SK-N-SH (cell line): Measurements from ENCODE around the gene RAP1GAP. TPM values are rescaled to one million over a fixed set of nuclear protein-coding genes. Genes with fewer than 3 reads are reported as not detected.

ENCODE experiments used
- CTCF ChIA-PET: fragments of 300-600, 350-600 bp; formaldehyde crosslinking; extraction: SDS; loops from one replicate; lab custom pipeline; 2021; lab: Yijun Ruan, JAX
- POLR2A ChIA-PET: fragments of 350-600 bp; sonication (Branson Sonifier 250); formaldehyde crosslinking; extraction: SDS; loops from one replicate; lab custom pipeline; 2020; ENCODE audit warnings: antibody characterized with exemption, inconsistent platforms; lab: Yijun Ruan, JAX
- DNase-seq: peaks from one replicate; pipeline ENCODE4 v3.0.0; 2012
- H2AFZ ChIP-seq: fragments of 200-600 bp; sonication (generic); 2 replicates; pipeline ENCODE4 v1.8.1; 2016; ENCODE audit warnings: antibody characterized with exemption, mild to moderate bottlenecking, low read depth
- H3F3A ChIP-seq: fragments of 200-600 bp; sonication (generic); replicated peaks from 2 replicates; pipeline ENCODE3; 2016; ENCODE audit warnings: antibody characterized with exemption, mild to moderate bottlenecking; ENCODE audit not compliant: insufficient read depth
- H3K27ac ChIP-seq, 2 experiments: fragments of 200-500 bp in 1 of 2; fragments of 200-600 bp in 1 of 2; sonication (Bioruptor generic) in 1 of 2; sonication (generic), shearing (Covaris generic) in 1 of 2; 2 replicates each; pipeline versions ENCODE4 v1.5.1 to v1.6.1; 2014 to 2016; ENCODE audit warnings: low read depth in 2 of 2, inconsistent platforms in 1 of 2, low read length in 1 of 2, mild to moderate bottlenecking in 1 of 2, mixed read lengths in 1 of 2
- H3K27me3 ChIP-seq: fragments of 200-600 bp; sonication (generic), shearing (Covaris generic); 2 replicates; pipeline ENCODE4 v1.6.1; 2016; ENCODE audit warnings: mixed run types; ENCODE audit not compliant: insufficient read depth
- H3K36me3 ChIP-seq, 2 experiments: fragments of 200-500 bp in 1 of 2; fragments of 200-600 bp in 1 of 2; sonication (Bioruptor generic) in 1 of 2; sonication (generic) in 1 of 2; replicated peaks in 1 of 2; 2 replicates each; pipeline versions ENCODE3 to v1.5.1; 2014 to 2016; ENCODE audit warnings: low read length in 1 of 2, mild to moderate bottlenecking in 1 of 2; ENCODE audit not compliant: insufficient read depth in 2 of 2, control insufficient read depth in 1 of 2
- H3K4me1 ChIP-seq, 2 experiments: fragments of 200-500 bp in 1 of 2; fragments of 200-600 bp in 1 of 2; sonication (Bioruptor generic) in 1 of 2; sonication (generic), shearing (Covaris generic) in 1 of 2; 2 replicates each; pipeline versions ENCODE4 v1.5.1 to v1.6.1; 2014 to 2016; ENCODE audit warnings: low read depth in 1 of 2, low read length in 1 of 2, mixed run types in 1 of 2; ENCODE audit not compliant: insufficient read depth in 2 of 2, control insufficient read depth in 1 of 2
- H3K4me2 ChIP-seq: fragments of 200-600 bp; sonication (generic), shearing (Covaris generic); 2 replicates; pipeline ENCODE4 v1.6.1; 2017; ENCODE audit warnings: mixed run types
- H3K4me3 ChIP-seq, 2 experiments: fragments of 200-500 bp in 1 of 2; fragments of 200-600 bp in 1 of 2; sonication (Bioruptor generic) in 1 of 2; sonication (generic), shearing (Covaris generic) in 1 of 2; 2 replicates each; pipeline versions ENCODE4 v1.5.1 to v1.8.1; 2014 to 2016; ENCODE audit warnings: low read depth in 2 of 2, inconsistent platforms in 1 of 2, low read length in 1 of 2, mild to moderate bottlenecking in 1 of 2, mixed read lengths in 1 of 2, moderate library complexity in 1 of 2
- H3K79me2 ChIP-seq: fragments of 200-600 bp; sonication (generic); 2 replicates; pipeline ENCODE4 v1.8.1; 2017; ENCODE audit warnings: mild to moderate bottlenecking; ENCODE audit not compliant: insufficient read depth
- H3K9ac ChIP-seq: fragments of 200-600 bp; sonication (generic); 2 replicates; pipeline ENCODE4 v1.6.1; 2017; ENCODE audit warnings: mixed run types
- H3K9me2 ChIP-seq: fragments of 200-600 bp; sonication (generic); 2 replicates; pipeline ENCODE4 v1.6.1; 2017; ENCODE audit warnings: mixed run types
- H3K9me3 ChIP-seq: fragments of 200-600 bp; sonication (generic); 2 replicates; pipeline ENCODE4 v1.6.1; 2017; ENCODE audit warnings: mixed run types, mild to moderate bottlenecking, moderate library complexity
- H4K20me1 ChIP-seq: fragments of 200-600 bp; sonication (generic); 2 replicates; pipeline ENCODE4 v1.6.1; 2017; ENCODE audit warnings: mild to moderate bottlenecking, mixed run types; ENCODE audit not compliant: insufficient read depth
- ELF1 ChIP-seq: IDR thresholded peaks from 2 replicates; pipeline ENCODE4 v1.4.0; 2012
- EP300 ChIP-seq, 2 experiments: IDR thresholded peaks; 2 replicates each; pipeline versions ENCODE4 v1.4.0 to v1.6.1; 2012; ENCODE audit warnings: borderline replicate concordance in 1 of 2, low read depth in 1 of 2, low read length in 1 of 2
- FOSL2 ChIP-seq: IDR thresholded peaks from 2 replicates; pipeline ENCODE4 v1.4.0; 2012; ENCODE audit warnings: low read depth, mild to moderate bottlenecking, moderate library complexity, borderline replicate concordance
- GABPA ChIP-seq: IDR thresholded peaks from 2 replicates; pipeline ENCODE4 v1.4.0; 2012; ENCODE audit warnings: low read depth, mild to moderate bottlenecking
- GATA2 ChIP-seq: sonication (generic); formaldehyde crosslinking; IDR thresholded peaks from 2 replicates; pipeline ENCODE4 v1.5.0; 2020; ENCODE audit warnings: mild to moderate bottlenecking, missing genetic modification reagents
- NFIC ChIP-seq: IDR thresholded peaks from 2 replicates; pipeline ENCODE4 v1.4.0; 2012; ENCODE audit warnings: borderline replicate concordance
- POLR2AphosphoS5 ChIP-seq: IDR thresholded peaks from 2 replicates; pipeline ENCODE4 v1.6.1; 2012; ENCODE audit warnings: low read depth, low read length
- RAD21 ChIP-seq: IDR thresholded peaks from 2 replicates; pipeline ENCODE4 v1.6.1; 2012; ENCODE audit warnings: mild to moderate bottlenecking, low read length
- RCOR1 ChIP-seq: fragments of 150-350 bp; IDR thresholded peaks from 2 replicates; pipeline ENCODE4 v1.6.1; 2017; ENCODE audit warnings: antibody characterized with exemption, low read length
- REST ChIP-seq: IDR thresholded peaks from 2 replicates; pipeline ENCODE4 v1.6.1; 2012; ENCODE audit warnings: mild to moderate bottlenecking, low read depth, low read length, moderate library complexity
- RFX5 ChIP-seq: IDR thresholded peaks from 2 replicates; pipeline ENCODE4 v1.6.1; 2012; ENCODE audit warnings: mild to moderate bottlenecking, improper control_type of control experiment, low read length
- TCF12 ChIP-seq: IDR thresholded peaks from 2 replicates; pipeline ENCODE4 v1.4.0; 2012
- USF1 ChIP-seq: IDR thresholded peaks from 2 replicates; pipeline ENCODE4 v1.4.0; 2012; ENCODE audit warnings: low read depth, borderline replicate concordance
- WGBS: methylation state at CpG from one replicate; pipeline ENCODE4 v1.1.6; 2017; ENCODE audit warnings: low lambda C conversion rate; 5-methylcytosine and 5-hydroxymethylcytosine counted together
- polyA plus RNA-seq, 3 experiments: library from polyadenylated mRNA; depleted of rRNA; stranded (reverse); fragments of >200 nt; gene quantifications; 2 replicates each; pipeline ENCODE4 v1.2.3, GENCODE V29; 2012
- TF ChIP-seq, protein P1 (sequence below): IDR thresholded peaks from 2 replicates; pipeline ENCODE4 v1.4.0; 2012; ENCODE audit warnings: low read depth, borderline replicate concordance
- TF ChIP-seq, protein P2 (sequence below): fragments of 150-350 bp; IDR thresholded peaks from 2 replicates; pipeline ENCODE4 v1.6.1; 2016; ENCODE audit warnings: mild to moderate bottlenecking, low read depth, low read length
- TF ChIP-seq, protein P3 (sequence below): IDR thresholded peaks from 2 replicates; pipeline ENCODE4 v1.4.0; 2012; ENCODE audit warnings: low read depth

RAP1GAP gene
- polyA plus RNA-seq, 1 of the 3 experiments (the other 2 are of a cell fraction) = 0.99 TPM

GRCh38 chr1:21587602-21587953, 81.6 kb downstream of the RAP1GAP start:
- no peak overlapping the region for H3K4me2 ChIP-seq
- TF ChIP-seq RCOR1 (no peak), GABPA (no peak)
- TF ChIP-seq, protein P1, sequence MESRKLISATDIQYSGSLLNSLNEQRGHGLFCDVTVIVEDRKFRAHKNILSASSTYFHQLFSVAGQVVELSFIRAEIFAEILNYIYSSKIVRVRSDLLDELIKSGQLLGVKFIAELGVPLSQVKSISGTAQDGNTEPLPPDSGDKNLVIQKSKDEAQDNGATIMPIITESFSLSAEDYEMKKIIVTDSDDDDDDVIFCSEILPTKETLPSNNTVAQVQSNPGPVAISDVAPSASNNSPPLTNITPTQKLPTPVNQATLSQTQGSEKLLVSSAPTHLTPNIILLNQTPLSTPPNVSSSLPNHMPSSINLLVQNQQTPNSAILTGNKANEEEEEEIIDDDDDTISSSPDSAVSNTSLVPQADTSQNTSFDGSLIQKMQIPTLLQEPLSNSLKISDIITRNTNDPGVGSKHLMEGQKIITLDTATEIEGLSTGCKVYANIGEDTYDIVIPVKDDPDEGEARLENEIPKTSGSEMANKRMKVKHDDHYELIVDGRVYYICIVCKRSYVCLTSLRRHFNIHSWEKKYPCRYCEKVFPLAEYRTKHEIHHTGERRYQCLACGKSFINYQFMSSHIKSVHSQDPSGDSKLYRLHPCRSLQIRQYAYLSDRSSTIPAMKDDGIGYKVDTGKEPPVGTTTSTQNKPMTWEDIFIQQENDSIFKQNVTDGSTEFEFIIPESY = no peak
- TF ChIP-seq, protein P2, sequence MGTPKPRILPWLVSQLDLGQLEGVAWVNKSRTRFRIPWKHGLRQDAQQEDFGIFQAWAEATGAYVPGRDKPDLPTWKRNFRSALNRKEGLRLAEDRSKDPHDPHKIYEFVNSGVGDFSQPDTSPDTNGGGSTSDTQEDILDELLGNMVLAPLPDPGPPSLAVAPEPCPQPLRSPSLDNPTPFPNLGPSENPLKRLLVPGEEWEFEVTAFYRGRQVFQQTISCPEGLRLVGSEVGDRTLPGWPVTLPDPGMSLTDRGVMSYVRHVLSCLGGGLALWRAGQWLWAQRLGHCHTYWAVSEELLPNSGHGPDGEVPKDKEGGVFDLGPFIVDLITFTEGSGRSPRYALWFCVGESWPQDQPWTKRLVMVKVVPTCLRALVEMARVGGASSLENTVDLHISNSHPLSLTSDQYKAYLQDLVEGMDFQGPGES = no peak
- TF ChIP-seq, all 33 proteins: peak for 0

DNA sequence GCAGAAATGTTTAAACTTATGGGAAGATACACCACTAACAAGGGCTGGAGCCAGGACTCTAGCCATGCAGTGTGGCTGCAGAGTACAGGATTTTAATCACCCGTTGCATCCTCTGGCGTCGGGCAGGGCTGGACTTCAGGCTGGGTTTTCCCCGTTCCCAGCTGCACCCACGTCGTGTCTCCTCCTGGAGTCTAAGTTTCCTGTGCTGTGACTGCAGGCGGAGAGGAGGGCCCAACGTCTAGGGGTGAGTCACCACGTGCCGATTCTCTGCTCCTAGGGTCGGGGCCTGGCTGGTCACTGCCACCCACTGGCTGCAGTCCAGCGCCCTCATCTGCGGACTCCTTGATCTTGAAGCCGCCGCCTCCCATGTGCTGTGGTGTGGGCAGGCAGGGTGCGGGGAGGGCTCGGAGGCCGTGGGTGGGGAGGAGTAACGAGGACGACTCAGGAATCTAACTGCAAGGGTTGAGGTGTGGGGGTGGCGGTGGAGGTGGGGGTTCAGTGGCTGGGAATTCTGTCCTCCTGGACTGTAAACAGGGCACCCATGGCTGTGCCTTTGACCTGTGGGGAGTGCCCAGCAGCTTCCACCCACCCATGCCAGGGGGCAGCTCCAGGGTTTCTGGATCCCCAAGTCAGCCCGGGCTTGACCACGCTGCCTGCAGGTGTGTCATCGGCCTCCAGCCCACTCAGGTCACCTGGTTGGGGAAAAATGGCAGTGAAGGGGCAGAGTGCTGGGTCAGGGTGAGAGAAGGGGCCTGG, 82.1 kb downstream of the RAP1GAP start:
- 27% methylated on average over 13 of the region's 24 CpGs for WGBS
- CTCF ChIA-PET = interaction anchor here (1.0 to 1.8 kb wide), 4 partner anchors 8 to 216 kb away, joined by 3 to 6 read pairs (median 5); no protein-coding TSS in a partner anchor
- H3K4me3 ChIP-seq = no peak overlapping the region
- no peaks in the 10 kb centered on the region for H3F3A ChIP-seq
- POLR2A ChIA-PET = no interaction called here
- H3K4me1 ChIP-seq = peaks cover 2 to 28% of the 10 kb centered on the region in 2 experiments; a peak in 2 of 4 replicates
- DNase-seq = peak; percentile 80
- H2AFZ ChIP-seq = no peak overlapping the region; the same call in 1 of the 2 replicates
- no peaks in the 10 kb centered on the region for H3K36me3 ChIP-seq
- H3K9me2 ChIP-seq = no peaks in the 10 kb centered on the region
- no peaks in the 10 kb centered on the region for H3K9me3 ChIP-seq
- no peaks in the 10 kb centered on the region for H4K20me1 ChIP-seq
- no peaks in the 10 kb centered on the region for H3K79me2 ChIP-seq
- no peak overlapping the region for H3K27ac ChIP-seq
- peak overlapping the region; percentile 9; the same call in 1 of the 2 replicates for H3K4me2 ChIP-seq
- H3K9ac ChIP-seq = no peak overlapping the region
- no peaks in the 10 kb centered on the region for H3K27me3 ChIP-seq
- TF ChIP-seq GABPA = no peak
- no peak for TF ChIP-seq RAD21
- no peak for TF ChIP-seq GATA2
- peak; percentile 36; the same call in 1 of the 2 replicates for TF ChIP-seq USF1
- no peak for TF ChIP-seq POLR2AphosphoS5
- no peak for TF ChIP-seq ELF1
- TF ChIP-seq EP300 (IDR thresholded peaks at IDR 0.05; ENCODE audit: borderline replicate concordance in 1 of 2, low read depth in 1 of 2, low read length in 1 of 2) = no peak
- peak; percentile 76; the same call in 1 of the 2 replicates for TF ChIP-seq FOSL2
- TF ChIP-seq, protein P2 = no peak
- TF ChIP-seq NFIC = peak; percentile 77
- no peak for TF ChIP-seq RFX5
- TF ChIP-seq REST = no peak
- TF ChIP-seq TCF12 = peak; percentile 56; the same call in 1 of the 2 replicates
- TF ChIP-seq, protein P3, sequence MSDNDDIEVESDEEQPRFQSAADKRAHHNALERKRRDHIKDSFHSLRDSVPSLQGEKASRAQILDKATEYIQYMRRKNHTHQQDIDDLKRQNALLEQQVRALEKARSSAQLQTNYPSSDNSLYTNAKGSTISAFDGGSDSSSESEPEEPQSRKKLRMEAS = peak; percentile 93

More at GRCh38 chr1:21587602-21587953, 81.6 kb downstream of the RAP1GAP start:
- peaks cover 2 to 28% of the 10 kb centered on the region in 2 experiments; a peak in 2 of 4 replicates for H3K4me1 ChIP-seq
- H2AFZ ChIP-seq = no peak overlapping the region
- no peaks in the 10 kb centered on the region for H3K9me2 ChIP-seq
- WGBS = 93% methylated on average over 5 of the region's 5 CpGs
- no peaks in the 10 kb centered on the region for H3K36me3 ChIP-seq
- no peaks in the 10 kb centered on the region for H3K27me3 ChIP-seq
- H3K79me2 ChIP-seq = no peaks in the 10 kb centered on the region
- no peak overlapping the region for H3K27ac ChIP-seq
- no peak for DNase-seq
- ChIA-PET POLR2A (no interaction called here), CTCF (interaction anchor here (1.0 to 1.8 kb wide), 4 partner anchors 8 to 217 kb away, joined by 3 to 6 read pairs (median 5); no protein-coding TSS in a partner anchor)
- no peak overlapping the region for H3K4me3 ChIP-seq
- no peaks in the 10 kb centered on the region for H3F3A ChIP-seq
- H3K9ac ChIP-seq = no peak overlapping the region
- H3K9me3 ChIP-seq = no peaks in the 10 kb centered on the region
- H4K20me1 ChIP-seq = no peaks in the 10 kb centered on the region
